CD4-positive, alpha-beta T cell (primary cell): ENCODE measurements around the gene POLR2J3. TPM values are rescaled to one million over a fixed set of nuclear protein-coding genes. Genes with fewer than 3 reads are reported as not detected.
"Not testable (repeated sequence)": the region's sequence is repeated elsewhere in the genome, so short reads cannot be mapped to it uniquely, and the experiment has no call there.

Experiments
- ATAC-seq: fragments of 200-7000 bp; cut with Tn5 transposase; one replicate; pipeline ENCODE4 v1.10.0; 2022; ENCODE audit warnings: mild to moderate bottlenecking; ENCODE audit not compliant: poor library complexity
- CTCF ChIA-PET: fragments of 350-600 bp; sonication (Branson Sonifier 250); formaldehyde crosslinking; loops from one replicate; lab custom pipeline; 2021; ENCODE audit warnings: antibody characterized with exemption, inconsistent platforms; lab: Charles Lee
- POLR2A ChIA-PET: fragments of 350-600 bp; sonication (Branson Sonifier 250); formaldehyde crosslinking; loops from one replicate; lab custom pipeline; 2021; ENCODE audit warnings: antibody characterized with exemption, inconsistent platforms; lab: Charles Lee
- DNase-seq, 14 experiments: peaks; one replicate each; pipeline ENCODE4 v3.0.0-alpha.2; 2013 to 2020; ENCODE audit warnings: mixed read lengths in 2 of 14
- H3K27ac ChIP-seq, 2 donors: one replicate each; pipeline versions ENCODE4 v1.5.1 to v1.7.0; 2013; ENCODE audit warnings: low read length in 2 of 2, low read depth in 1 of 2, mild to moderate bottlenecking in 1 of 2
- H3K27me3 ChIP-seq, 2 experiments: 1 replicate in 1 of 2; 2 replicates in 1 of 2; pipeline versions ENCODE4 v1.6.1 to v1.7.0; 2013; ENCODE audit warnings: low read length in 2 of 2, control low read depth in 1 of 2, mild to moderate bottlenecking in 1 of 2, moderate library complexity in 1 of 2; ENCODE audit not compliant: insufficient read depth in 2 of 2, control insufficient read depth in 1 of 2
- H3K36me3 ChIP-seq: one replicate; pipeline ENCODE4 v1.6.1; 2013; ENCODE audit warnings: low read length, control low read depth; ENCODE audit not compliant: insufficient read depth
- H3K4me1 ChIP-seq: one replicate; pipeline ENCODE4 v1.6.1; 2013; ENCODE audit warnings: low read length, control low read depth; ENCODE audit not compliant: insufficient read depth
- H3K4me3 ChIP-seq: one replicate; pipeline ENCODE4 v1.5.1; 2013; ENCODE audit warnings: mild to moderate bottlenecking, low read length, moderate library complexity
- H3K9me3 ChIP-seq, 2 experiments: 1 replicate in 1 of 2; 2 replicates in 1 of 2; pipeline versions ENCODE4 v1.6.1 to v1.7.0; 2013; ENCODE audit warnings: low read length in 2 of 2, mild to moderate bottlenecking in 2 of 2, control low read depth in 1 of 2, moderate library complexity in 1 of 2; ENCODE audit not compliant: control insufficient read depth in 1 of 2, insufficient read depth in 1 of 2
- H3K27ac Mint-ChIP-seq: one replicate; pipeline ENCODE4 v1.8.0; 2020; ENCODE audit warnings: mixed read lengths
- H3K27me3 Mint-ChIP-seq: one replicate; pipeline ENCODE4 v1.8.0; 2021; ENCODE audit warnings: mixed read lengths
- H3K36me3 Mint-ChIP-seq: one replicate; pipeline ENCODE4 v1.8.0; 2021; ENCODE audit warnings: low read depth, mixed read lengths
- H3K4me1 Mint-ChIP-seq: one replicate; pipeline ENCODE4 v1.8.0; 2021; ENCODE audit warnings: low read depth, mixed read lengths
- H3K4me3 Mint-ChIP-seq: one replicate; pipeline ENCODE4 v1.8.0; 2020; ENCODE audit warnings: mild to moderate bottlenecking, mixed read lengths
- H3K9me3 Mint-ChIP-seq: one replicate; pipeline ENCODE4 v1.8.0; 2020; ENCODE audit warnings: mixed read lengths
- intact Hi-C, 2 experiments: fragments of 100-400 bp; cut with DNase I in 1 of 2; cut with micrococcal nuclease in 1 of 2; formaldehyde crosslinking; loops; one replicate each; pipeline versions ENCODE4 v1.15.1 to v1.9.0; 2023 to 2025; cut with DNase I, micrococcal nuclease
- total RNA-seq, 174 experiments: library from RNA in 2 of 174; stranded (reverse) in 2 of 174; gene quantifications; one replicate each; pipeline ENCODE4 v1.2.3 and lab custom pipeline; 2021 to 2026

Gene POLR2J3
- total RNA-seq, 2 experiments from 2014 or later = 82.5 to 90.6 TPM

DNA sequence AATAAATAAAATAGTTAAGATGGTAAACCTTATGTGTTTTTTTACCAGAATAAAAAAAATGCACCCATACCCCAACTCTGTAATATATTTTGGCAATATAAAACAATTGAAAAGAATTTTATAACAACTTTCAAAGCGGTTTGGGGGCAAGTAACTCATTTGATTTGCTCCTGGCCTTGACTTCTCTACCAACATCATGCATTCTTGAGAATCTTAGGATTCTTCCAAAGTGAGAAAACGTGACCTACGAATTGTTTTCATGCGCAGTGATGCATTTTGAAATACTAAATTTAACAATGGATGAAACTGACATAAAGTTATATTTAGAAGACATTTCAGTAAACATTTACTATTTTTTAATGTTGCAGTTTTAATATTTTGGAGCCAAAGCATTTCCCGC, 51.6 kb downstream of the POLR2J3 start:
- H3K27me3 Mint-ChIP-seq, H3K4me1 ChIP-seq, CTCF ChIA-PET, H3K36me3 Mint-ChIP-seq, H3K27ac Mint-ChIP-seq, intact Hi-C loops, H3K9me3 Mint-ChIP-seq, H3K27ac ChIP-seq, POLR2A ChIA-PET, DNase-seq, ATAC-seq, H3K4me3 ChIP-seq, H3K4me1 Mint-ChIP-seq, H3K9me3 ChIP-seq, H3K36me3 ChIP-seq, H3K4me3 Mint-ChIP-seq, H3K27me3 ChIP-seq: not testable (repeated sequence)

DNA sequence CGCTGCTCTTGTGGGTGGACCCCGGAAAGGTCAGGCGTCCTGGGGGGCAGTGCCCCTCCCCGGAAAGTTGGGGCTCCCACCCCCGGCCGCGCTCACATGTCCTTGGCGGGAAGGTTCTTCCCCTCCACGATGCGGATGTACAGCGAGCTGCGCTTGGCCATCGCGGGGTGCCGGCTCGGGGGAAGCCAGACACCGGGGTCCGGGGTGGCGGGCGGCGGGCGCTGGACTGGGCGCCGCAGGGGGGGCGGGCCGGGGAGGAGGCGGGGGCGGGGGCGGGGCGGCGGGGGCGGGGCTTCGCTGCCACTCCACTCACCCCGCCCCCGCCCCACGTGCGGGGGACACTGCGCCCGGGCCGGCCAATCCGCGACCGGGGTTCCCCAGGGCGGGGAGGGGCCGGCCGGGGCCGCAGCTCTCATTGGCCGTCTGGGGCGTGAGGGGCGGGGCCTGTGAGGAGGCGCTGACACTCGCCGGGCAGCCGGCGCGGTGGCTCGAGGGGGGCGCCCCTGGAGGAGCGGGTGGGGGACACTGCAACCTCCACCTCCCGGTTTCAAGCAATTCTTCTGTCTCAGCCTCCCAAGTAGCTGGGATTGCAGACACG, 54.7 kb downstream of the POLR2J3 start, which contains the start of gene RASA4B:
Gene RASA4B, minus strand, starts transcription at position 228 of the 598 bp plus-strand sequence. Its CDS starts 67 bp downstream, at position 161.
- H3K9me3 Mint-ChIP-seq, H3K27ac Mint-ChIP-seq, CTCF ChIA-PET, POLR2A ChIA-PET, H3K27ac ChIP-seq, H3K4me1 ChIP-seq, H3K4me3 Mint-ChIP-seq, H3K27me3 ChIP-seq, H3K27me3 Mint-ChIP-seq, H3K36me3 Mint-ChIP-seq, H3K4me1 Mint-ChIP-seq, H3K36me3 ChIP-seq, intact Hi-C loops, H3K9me3 ChIP-seq: not testable (repeated sequence)
- peak; percentile 100 for ATAC-seq
- peak within 1 kb of the TSS; percentile 16 for H3K4me3 ChIP-seq
- DNase-seq = peak in 6 of 14 experiments; percentile 3 to 59 (median 29)

Other genes with a start within 250 kb of the POLR2J3 start
- gene SPDYE6, start 216.1 kb downstream of the POLR2J3 start, total RNA-seq = not detected
- gene PRKRIP1, start 176.2 kb downstream of the POLR2J3 start, total RNA-seq = 10 to 100 TPM; 47.4 to 48.0 TPM
- gene ORAI2, start 139.0 kb downstream of the POLR2J3 start, total RNA-seq = 10 to 100 TPM; 12.3 to 16.5 TPM
- 1 to 10 TPM; 2.9 to 3.5 TPM for gene ALKBH4, start 107.7 kb downstream of the POLR2J3 start, total RNA-seq
- 10 to 100 TPM; 12.9 to 13.9 TPM for gene LRWD1, start 107.6 kb downstream of the POLR2J3 start, total RNA-seq
- 10 to 100 TPM; 35.8 to 39.7 TPM for gene POLR2J, start 93.7 kb downstream of the POLR2J3 start, total RNA-seq
- gene RASA4B, start 54.8 kb downstream of the POLR2J3 start, total RNA-seq = 10 to 100 TPM; 31.9 to 40.7 TPM
- 100 to 1,000 TPM; 115 to 122 TPM for gene UPK3BL2, start 28.9 kb downstream of the POLR2J3 start, total RNA-seq
- under 1 TPM; 0.33 to 0.36 TPM for gene SPDYE2, start 21.4 kb downstream of the POLR2J3 start, total RNA-seq
- gene RASA4, start 44.2 kb upstream of the POLR2J3 start, total RNA-seq = 10 to 100 TPM; 37.8 to 42.1 TPM
- 10 to 100 TPM; 27.2 to 28.4 TPM for gene UPK3BL1, start 70.2 kb upstream of the POLR2J3 start, total RNA-seq
- gene SPDYE2B, start 77.7 kb upstream of the POLR2J3 start, total RNA-seq = not detected
- gene POLR2J2, start 99.1 kb upstream of the POLR2J3 start, total RNA-seq = 10 to 100 TPM; 76.6 to 81.3 TPM
- 1 to 10 TPM; 4.5 to 4.9 TPM for gene FAM185A, start 176.4 kb upstream of the POLR2J3 start, total RNA-seq